Suppressor macrophage treated with lipopolysaccharide for 1 hour (primary cell): ENCODE measurements around the gene SSR1.
A peak's percentile ranks its signal among the peaks of the same experiment; 100 is the strongest.
"Not testable (repeated sequence)": the region's sequence is repeated elsewhere in the genome, so short reads cannot be mapped to it uniquely, and the experiment has no call there.

ENCODE experiments used
- DNase-seq, 3 donors: peaks; one replicate each; pipeline ENCODE4 v3.0.0-alpha.2; 2020 to 2022

SSR1 gene

GRCh38 chr6:7316658-7317533, 3.9 kb upstream of the SSR1 start:
- DNase-seq, result no peak

- no peak for DNase-seq
Observed at GRCh38 chr6:7315948-7316365, 3.0 kb upstream of the SSR1 start.

DNA sequence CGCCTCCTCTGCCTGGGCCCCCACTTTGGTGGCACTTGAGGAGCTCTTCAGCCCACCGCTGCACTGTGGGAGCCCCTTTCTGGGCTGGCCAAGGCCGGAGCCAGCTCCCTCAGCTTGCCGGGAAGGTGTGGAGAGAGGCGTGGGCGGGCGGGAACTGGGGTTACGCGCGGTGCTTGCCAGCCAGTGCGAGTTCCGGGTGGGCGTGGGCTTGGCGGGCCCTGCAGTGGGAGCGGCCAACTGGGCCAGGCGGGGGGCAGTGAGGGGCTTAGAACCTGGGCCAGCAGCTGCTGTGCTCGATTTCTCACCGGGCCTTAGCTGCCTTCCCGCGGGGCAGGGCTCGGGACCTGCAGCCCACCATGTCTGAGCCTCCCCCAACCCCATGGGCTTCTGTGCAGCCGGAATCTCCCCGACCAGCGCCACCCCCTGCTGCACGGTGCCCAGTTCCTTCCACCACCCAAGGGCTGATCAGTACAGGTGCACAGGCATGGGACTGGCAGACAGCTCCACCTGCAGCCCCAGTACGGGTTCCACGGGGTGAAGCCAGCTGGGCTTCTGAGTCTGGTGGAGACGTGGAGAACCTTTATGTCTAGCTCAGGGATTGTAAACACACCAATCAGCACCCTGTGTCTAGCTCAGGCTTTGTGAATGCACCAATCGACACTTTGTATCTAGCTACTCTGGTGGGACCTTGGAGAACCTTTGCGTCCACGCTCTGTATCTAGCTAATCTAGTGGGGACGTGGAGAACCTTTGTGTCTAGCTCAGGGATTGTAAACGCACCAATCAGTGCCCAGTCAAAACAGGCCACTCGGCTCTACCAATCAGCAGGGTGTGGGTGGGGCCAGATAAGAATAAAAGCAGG, 2.3 kb upstream of the SSR1 start:
- DNase-seq, result not testable (repeated sequence)

DNA sequence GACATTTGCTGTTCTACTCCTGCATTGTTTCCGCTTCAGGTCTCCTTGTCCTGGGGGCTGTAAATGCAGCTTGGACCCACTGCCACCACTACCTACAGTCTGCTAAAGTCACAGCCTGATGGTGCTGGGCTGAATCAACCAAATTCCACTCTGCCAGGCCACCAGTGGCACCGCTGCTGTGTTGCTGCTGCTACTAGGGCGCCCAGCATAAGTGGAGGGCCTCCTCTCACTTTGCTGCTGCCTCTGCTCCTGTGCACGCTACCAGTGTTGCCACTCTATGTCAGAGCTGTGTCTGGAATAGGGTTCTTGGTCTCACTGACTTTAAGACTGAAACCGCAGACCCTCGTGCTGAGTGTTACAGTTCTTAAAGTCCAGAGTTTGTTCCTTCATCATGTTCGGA, 1.4 kb upstream of the SSR1 start:
- no peak for DNase-seq

- no peak for DNase-seq
Observed at GRCh38 chr6:7313505-7314165, 636 bp upstream of the SSR1 start.

DNA sequence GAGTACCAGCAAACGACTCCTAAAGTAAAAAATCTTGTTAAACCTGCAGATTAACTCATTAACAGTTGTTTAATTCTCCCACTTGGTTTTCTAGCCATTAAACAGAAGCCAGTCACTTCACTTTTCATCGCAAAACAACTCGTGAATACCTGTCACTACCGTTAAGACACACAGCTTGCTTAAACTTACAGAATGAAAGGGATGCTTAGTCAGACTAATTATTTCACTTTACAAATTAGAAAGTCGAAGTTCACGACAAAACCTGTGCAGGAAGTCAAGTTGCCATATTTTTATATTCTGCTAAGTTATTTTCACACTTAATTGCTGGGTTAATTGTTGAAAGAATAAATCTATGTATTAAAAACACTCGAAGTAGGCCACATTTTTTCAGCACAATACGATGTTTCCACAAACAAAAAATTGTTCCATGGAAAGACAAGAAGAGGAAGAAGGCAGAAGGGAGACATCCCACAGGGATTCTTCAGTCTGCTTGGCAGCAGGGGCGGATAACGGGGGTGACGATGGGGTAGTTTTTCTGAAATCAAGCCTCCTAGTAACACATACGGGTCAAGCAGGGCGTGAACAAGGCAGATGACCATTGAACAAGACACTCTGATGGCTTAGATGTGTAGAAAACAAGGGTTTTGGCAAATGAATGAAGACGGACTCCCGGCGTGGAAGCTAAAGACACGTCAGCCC, 933 bp downstream of the SSR1 start:
- peak in 1 of 3 donors; percentile 63 for DNase-seq

GRCh38 chr6:7311176-7311575, 1.8 kb downstream of the SSR1 start:
- DNase-seq, result no peak

DNA sequence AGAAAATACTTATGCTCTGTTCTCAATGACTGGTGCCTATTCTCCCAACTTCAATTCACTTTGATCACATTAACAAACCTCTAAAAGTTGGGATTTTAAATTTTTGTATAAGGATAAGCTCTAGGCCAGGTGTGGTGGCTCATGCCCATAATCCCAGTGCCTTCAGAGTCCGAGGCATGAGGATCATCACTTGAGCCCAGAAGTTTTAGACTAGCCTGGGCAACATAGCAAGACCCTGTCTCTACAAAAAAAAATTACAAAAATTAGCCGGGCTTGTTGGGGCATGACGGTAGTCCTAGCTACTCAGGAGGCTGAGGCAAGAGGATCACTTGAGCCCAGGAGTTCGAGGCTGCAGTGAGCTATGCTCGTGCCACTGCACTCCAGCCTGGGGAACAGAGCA, 3.9 kb downstream of the SSR1 start:
- DNase-seq, result no peak

DNA sequence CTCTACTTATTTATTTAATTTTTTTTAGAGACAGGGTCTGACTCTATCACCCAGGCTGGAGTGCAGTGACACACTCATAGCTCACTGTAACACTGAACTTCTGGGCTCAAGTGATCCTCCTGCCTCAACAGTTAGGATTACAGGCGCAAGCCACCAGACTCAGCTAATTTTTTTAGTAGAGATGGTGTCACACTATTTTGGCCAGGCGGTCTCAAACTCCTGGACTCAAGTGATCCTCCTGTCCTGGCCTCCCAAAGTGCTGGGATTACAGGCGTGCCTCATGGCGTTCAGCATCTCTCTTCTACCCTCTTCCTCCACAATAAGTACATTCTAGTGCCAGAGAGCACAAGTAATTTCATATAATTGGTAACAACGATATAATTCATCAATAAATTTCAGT, 5.5 kb downstream of the SSR1 start:
- DNase-seq, result no peak

DNA sequence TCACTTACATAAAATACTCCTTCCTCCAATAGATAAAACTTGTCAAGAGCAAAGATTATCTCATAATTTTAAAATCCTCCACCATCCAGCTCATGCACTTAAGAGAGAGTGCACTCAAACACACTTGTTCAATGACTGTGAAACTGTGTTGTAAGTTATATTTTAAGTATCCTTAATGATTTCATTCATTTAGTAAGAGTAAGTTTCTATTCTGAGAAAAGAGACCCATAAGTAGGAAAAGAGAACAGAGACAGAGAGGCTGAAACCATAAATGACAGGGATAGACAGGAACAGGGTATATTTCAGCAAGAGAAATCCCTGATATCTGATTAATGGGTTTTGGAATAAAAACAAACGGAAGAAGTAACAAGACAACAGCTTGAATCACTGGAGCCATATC, 8.2 kb downstream of the SSR1 start:
- peak in 1 of 3 donors; percentile 23 for DNase-seq

DNA sequence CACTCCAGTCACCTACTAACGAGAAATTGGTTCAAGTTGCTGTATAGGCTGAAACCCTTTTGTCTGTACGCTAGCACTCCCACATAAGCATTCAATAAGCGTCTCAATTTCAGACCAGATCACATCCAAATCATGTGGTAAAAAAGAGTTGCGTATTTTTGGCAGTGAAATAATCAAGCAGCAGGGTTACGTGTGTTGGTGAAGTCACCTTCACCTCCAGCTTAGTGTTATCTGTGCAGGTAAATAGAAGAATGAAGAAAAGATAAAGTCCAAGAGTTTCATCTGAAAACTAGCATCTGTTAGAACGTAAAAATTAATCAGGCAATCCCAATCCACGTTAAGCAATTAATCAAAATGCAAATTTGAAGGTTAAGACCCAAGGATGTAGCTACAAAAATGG, 11.3 kb downstream of the SSR1 start:
- DNase-seq, result no peak

- no peak for DNase-seq
Observed at GRCh38 chr6:7300926-7301325, 12.1 kb downstream of the SSR1 start.

- DNase-seq, result no peak
Observed at GRCh38 chr6:7298113-7298512, 14.9 kb downstream of the SSR1 start.

GRCh38 chr6:7296602-7297001, 16.4 kb downstream of the SSR1 start:
- no peak for DNase-seq

DNA sequence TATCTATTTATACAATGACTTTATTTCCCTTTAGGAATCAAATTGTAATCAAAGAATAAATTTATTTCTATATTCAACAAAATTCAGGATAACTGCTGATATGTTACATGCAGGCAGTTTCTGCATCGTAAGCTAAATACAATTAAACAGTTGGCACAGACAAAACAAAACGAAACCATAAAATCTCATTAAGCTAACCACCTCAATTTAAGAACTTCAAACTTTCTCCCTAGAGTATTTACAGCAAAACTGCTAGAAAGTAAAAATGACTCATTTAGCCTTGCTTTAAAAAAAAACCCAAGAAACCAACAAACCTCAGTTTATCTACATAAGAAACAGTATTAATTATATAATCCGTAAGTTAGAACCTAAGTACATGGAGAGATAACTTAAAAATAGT, 17.1 kb downstream of the SSR1 start:
- no peak for DNase-seq

GRCh38 chr6:7292596-7293255, 20.3 kb downstream of the SSR1 start:
- DNase-seq, result no peak

GRCh38 chr6:7290079-7290478, 22.9 kb downstream of the SSR1 start:
- no peak for DNase-seq

- DNase-seq, result no peak
Observed at GRCh38 chr6:7285416-7285815, 27.6 kb downstream of the SSR1 start.

DNA sequence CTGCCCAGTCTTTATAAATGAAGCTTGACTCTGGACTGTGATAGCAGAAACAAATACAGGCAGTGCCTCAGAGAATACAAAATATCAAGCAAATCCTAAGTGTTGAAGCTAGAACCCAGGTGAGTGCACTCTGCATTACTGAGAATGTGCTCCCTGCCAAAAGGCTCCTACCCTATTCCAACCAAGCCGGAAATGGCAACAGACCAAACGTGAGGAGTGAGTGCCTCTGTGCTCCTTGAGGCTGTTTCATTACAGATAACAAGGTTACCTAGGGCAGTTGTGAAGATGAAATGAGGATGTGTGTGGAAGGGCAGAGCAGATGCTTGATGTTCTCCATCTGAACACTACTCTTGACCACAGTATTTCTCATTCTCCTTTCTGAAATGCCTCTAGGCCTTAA, 29.3 kb downstream of the SSR1 start:
- DNase-seq, result no peak

- DNase-seq, result no peak
Observed at GRCh38 chr6:7282097-7282906, 30.7 kb downstream of the SSR1 start.

GRCh38 chr6:7276199-7276524, 36.8 kb downstream of the SSR1 start:
- no peak for DNase-seq

- DNase-seq, result not testable (repeated sequence)
Observed at GRCh38 chr6:7274525-7274924, 38.5 kb downstream of the SSR1 start.
